GM23338 (cell line): ENCODE measurements around the gene CACNG3. TPM values are rescaled to one million over a fixed set of nuclear protein-coding genes. Genes with fewer than 3 reads are reported as not detected.

Source experiments
- ATAC-seq: fragments of 200-7000 bp; cut with Tn5 transposase; 3 replicates; pipeline ENCODE4 v1.9.1; 2020
- DNase-seq: peaks from one replicate; pipeline ENCODE4 v3.0.0-alpha.2; 2015; ENCODE audit warnings: low spot score
- H2AFZ ChIP-seq: fragments of 200-600 bp; sonication (generic); 2 replicates; pipeline ENCODE4 v1.8.0; 2016; ENCODE audit warnings: antibody characterized with exemption, mild to moderate bottlenecking, moderate library complexity
- H3F3A ChIP-seq: fragments of 200-600 bp; sonication (generic); replicated peaks from 2 replicates; pipeline ENCODE4 v1.8.0; 2017; ENCODE audit warnings: antibody characterized with exemption, mixed run types, low read depth
- H3K27ac ChIP-seq: fragments of 200-600 bp; sonication (generic); 2 replicates; pipeline ENCODE4 v1.6.1; 2016; ENCODE audit warnings: low read depth
- H3K27me3 ChIP-seq: fragments of 200-600 bp; sonication (generic); 2 replicates; pipeline ENCODE4 v1.8.0; 2016; ENCODE audit warnings: mild to moderate bottlenecking, mixed run types, moderate library complexity; ENCODE audit not compliant: insufficient read depth
- H3K36me3 ChIP-seq: fragments of 200-600 bp; sonication (generic); 2 replicates; pipeline ENCODE4 v1.8.0; 2016; ENCODE audit warnings: mild to moderate bottlenecking; ENCODE audit not compliant: insufficient read depth
- H3K4me1 ChIP-seq: fragments of 200-600 bp; sonication (generic); 2 replicates; pipeline ENCODE4 v1.8.0; 2016; ENCODE audit warnings: mild to moderate bottlenecking, moderate library complexity; ENCODE audit not compliant: insufficient read depth
- H3K4me2 ChIP-seq: fragments of 200-600 bp; sonication (generic); 2 replicates; pipeline ENCODE4 v1.7.1; 2017; ENCODE audit warnings: mixed run types
- H3K4me3 ChIP-seq: fragments of 200-600 bp; sonication (generic); 2 replicates; pipeline ENCODE4 v1.6.1; 2016; ENCODE audit warnings: mixed run types
- H3K79me2 ChIP-seq: fragments of 200-600 bp; sonication (generic); replicated peaks from 2 replicates; pipeline ENCODE4 v1.8.0; 2017; ENCODE audit warnings: mild to moderate bottlenecking; ENCODE audit not compliant: insufficient read depth
- H3K9me2 ChIP-seq: fragments of 200-600 bp; sonication (generic); 2 replicates; pipeline ENCODE4 v1.8.0; 2017; ENCODE audit not compliant: insufficient read depth
- H4K20me1 ChIP-seq: fragments of 200-600 bp; sonication (generic); replicated peaks from 2 replicates; pipeline ENCODE4 v1.8.0; 2017; ENCODE audit warnings: mild to moderate bottlenecking; ENCODE audit not compliant: insufficient read depth
- H3K27ac Mint-ChIP-seq: 2 replicates; pipeline ENCODE4 v1.8.0; 2020; ENCODE audit warnings: inconsistent platforms, mild to moderate bottlenecking, moderate library complexity, mixed read lengths
- H3K27me3 Mint-ChIP-seq: 3 replicates; pipeline ENCODE4 v1.8.0; 2022; ENCODE audit warnings: low read depth, mild to moderate bottlenecking, moderate library complexity, mixed read lengths, inconsistent platforms; ENCODE audit not compliant: insufficient read depth, poor library complexity
- H3K36me3 Mint-ChIP-seq: 3 replicates; pipeline ENCODE4 v1.8.0; 2021; ENCODE audit warnings: low read depth, mild to moderate bottlenecking, inconsistent platforms, moderate library complexity, mixed read lengths
- H3K4me1 Mint-ChIP-seq: 3 replicates; pipeline ENCODE4 v1.8.0; 2020; ENCODE audit warnings: mild to moderate bottlenecking, inconsistent platforms, mixed read lengths
- H3K4me3 Mint-ChIP-seq: 3 replicates; pipeline ENCODE4 v1.8.0; 2021; ENCODE audit warnings: moderate library complexity, mild to moderate bottlenecking, inconsistent platforms, mixed read lengths
- H3K9me3 Mint-ChIP-seq: 3 replicates; pipeline ENCODE4 v1.8.0; 2020; ENCODE audit warnings: moderate library complexity, mild to moderate bottlenecking, inconsistent platforms, mixed read lengths
- CREB1 ChIP-seq: fragments of 250-450 bp; sonication (Bioruptor Pico); IDR thresholded peaks from 2 replicates; pipeline ENCODE4 v1.5.0; 2020; ENCODE audit warnings: low read depth, mild to moderate bottlenecking, moderate library complexity
- EZH2 ChIP-seq: fragments of 200-600 bp; sonication (generic); IDR thresholded peaks from one replicate; pipeline ENCODE4 v1.8.0; 2017; ENCODE audit warnings: antibody characterized with exemption, mild to moderate bottlenecking, low read depth; ENCODE audit not compliant: unreplicated experiment
- JUNB ChIP-seq: IDR thresholded peaks from one replicate; pipeline ENCODE4 v1.6.1; 2016; ENCODE audit warnings: antibody characterized with exemption; ENCODE audit not compliant: unreplicated experiment
- NANOG ChIP-seq: IDR thresholded peaks from 2 replicates; pipeline ENCODE4 v1.6.1; 2016; ENCODE audit warnings: antibody characterized with exemption, borderline replicate concordance
- POLR2AphosphoS5 ChIP-seq: IDR thresholded peaks from 2 replicates; pipeline ENCODE4 v1.6.1; 2016; ENCODE audit warnings: antibody characterized with exemption, low read depth
- STAT1 ChIP-seq: IDR thresholded peaks from one replicate; pipeline ENCODE4 v1.6.1; 2016; ENCODE audit warnings: antibody characterized with exemption; ENCODE audit not compliant: unreplicated experiment
- ZNF114 ChIP-seq: fragments of 250-450 bp; sonication (Bioruptor Pico); IDR thresholded peaks from 2 replicates; pipeline ENCODE4 v1.5.0; 2020; ENCODE audit warnings: mild to moderate bottlenecking, moderate library complexity
- ZNF331 ChIP-seq: fragments of 250-450 bp; sonication (Bioruptor Pico); IDR thresholded peaks from 2 replicates; pipeline ENCODE4 v1.5.0; 2020; ENCODE audit warnings: low read depth, mild to moderate bottlenecking, moderate library complexity
- polyA plus RNA-seq: library from polyadenylated mRNA; unstranded; fragments of >200 nt; fragmentation: Nextera tagmentation; extraction: Ambion mirVana; gene quantifications from 2 replicates; pipeline ENCODE4 v1.2.1, GENCODE V29; 2016
- total RNA-seq: library from RNA; depleted of rRNA; stranded (reverse); fragments of >200 nt; shearing (Covaris generic); gene quantifications from 2 replicates; pipeline ENCODE4 v1.2.3, GENCODE V29; 2014
- TF ChIP-seq, protein P1 (sequence below): IDR thresholded peaks from one replicate; pipeline ENCODE4 v1.6.1; 2018; ENCODE audit warnings: antibody characterized with exemption; ENCODE audit not compliant: unreplicated experiment
- TF ChIP-seq, protein P2 (sequence below): fragments of 250-450 bp; sonication (Bioruptor Pico); IDR thresholded peaks from 2 replicates; pipeline ENCODE4 v1.5.0; 2020; ENCODE audit warnings: mild to moderate bottlenecking, moderate library complexity
- TF ChIP-seq, protein P3 (sequence below): IDR thresholded peaks from 2 replicates; pipeline ENCODE4 v1.6.1; 2016; ENCODE audit warnings: antibody characterized with exemption
- TF ChIP-seq, protein P4 (sequence below), 2 experiments: fragments of 200-600 bp in 1 of 2; sonication (generic) in 1 of 2; conservative IDR thresholded peaks; 2 replicates each; pipeline versions ENCODE4 v1.5.1 to v1.6.1; 2016 to 2017; ENCODE audit warnings: antibody characterized with exemption in 2 of 2, low read depth in 2 of 2, mild to moderate bottlenecking in 2 of 2, moderate library complexity in 1 of 2

CACNG3 gene
- total and polyA plus RNA-seq, 2 experiments from 2014 or later, result not detected

DNA sequence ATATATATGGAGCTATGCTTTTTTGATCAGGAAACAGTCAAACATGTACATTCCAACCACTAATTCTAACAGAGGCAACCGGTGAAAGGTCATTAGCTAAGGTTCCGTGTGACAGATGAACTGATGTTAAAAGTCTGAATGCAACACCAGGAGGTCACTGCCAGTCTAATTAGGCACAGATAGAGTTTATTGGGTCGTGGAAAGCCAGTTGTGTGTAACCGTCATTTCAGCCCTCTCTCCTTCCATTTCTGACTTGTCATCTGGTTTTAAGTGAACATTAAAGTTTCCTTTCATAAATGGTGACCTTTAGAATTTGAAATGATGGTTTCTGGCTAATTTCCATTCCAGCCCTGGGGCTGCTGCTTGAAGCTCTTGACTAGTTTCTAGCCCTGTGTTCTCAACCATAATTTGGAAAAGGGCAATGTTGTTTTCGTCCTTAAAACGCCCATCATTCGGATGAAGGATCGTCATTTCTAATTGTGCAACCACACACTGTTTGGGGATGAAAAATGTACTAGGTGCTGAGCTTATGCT, 23.9 kb downstream of the CACNG3 start:
- Histone ChIP-seq H3F3A (no peaks in the 10 kb centered on the region), H3K4me1 (no peaks in the 10 kb centered on the region), H3K4me2 (no peak overlapping the region), H2AFZ (no peak overlapping the region), H3K79me2 (no peaks in the 10 kb centered on the region), H4K20me1 (no peaks in the 10 kb centered on the region), H3K4me3 (no peak overlapping the region), H3K36me3 (no peaks in the 10 kb centered on the region), H3K9me2 (0 out of 2 replicates have a peak, but pooled peaks cover 4% of the 10 kb centered on the region), H3K27ac (no peak overlapping the region), H3K27me3 (no peaks in the 10 kb centered on the region)
- H3K36me3 Mint-ChIP-seq, result no peaks in the 10 kb centered on the region
- no peak overlapping the region for H3K4me3 Mint-ChIP-seq
- H3K27ac Mint-ChIP-seq, result no peak overlapping the region
- no peaks in the 10 kb centered on the region for H3K4me1 Mint-ChIP-seq
- TF ChIP-seq, protein P1, sequence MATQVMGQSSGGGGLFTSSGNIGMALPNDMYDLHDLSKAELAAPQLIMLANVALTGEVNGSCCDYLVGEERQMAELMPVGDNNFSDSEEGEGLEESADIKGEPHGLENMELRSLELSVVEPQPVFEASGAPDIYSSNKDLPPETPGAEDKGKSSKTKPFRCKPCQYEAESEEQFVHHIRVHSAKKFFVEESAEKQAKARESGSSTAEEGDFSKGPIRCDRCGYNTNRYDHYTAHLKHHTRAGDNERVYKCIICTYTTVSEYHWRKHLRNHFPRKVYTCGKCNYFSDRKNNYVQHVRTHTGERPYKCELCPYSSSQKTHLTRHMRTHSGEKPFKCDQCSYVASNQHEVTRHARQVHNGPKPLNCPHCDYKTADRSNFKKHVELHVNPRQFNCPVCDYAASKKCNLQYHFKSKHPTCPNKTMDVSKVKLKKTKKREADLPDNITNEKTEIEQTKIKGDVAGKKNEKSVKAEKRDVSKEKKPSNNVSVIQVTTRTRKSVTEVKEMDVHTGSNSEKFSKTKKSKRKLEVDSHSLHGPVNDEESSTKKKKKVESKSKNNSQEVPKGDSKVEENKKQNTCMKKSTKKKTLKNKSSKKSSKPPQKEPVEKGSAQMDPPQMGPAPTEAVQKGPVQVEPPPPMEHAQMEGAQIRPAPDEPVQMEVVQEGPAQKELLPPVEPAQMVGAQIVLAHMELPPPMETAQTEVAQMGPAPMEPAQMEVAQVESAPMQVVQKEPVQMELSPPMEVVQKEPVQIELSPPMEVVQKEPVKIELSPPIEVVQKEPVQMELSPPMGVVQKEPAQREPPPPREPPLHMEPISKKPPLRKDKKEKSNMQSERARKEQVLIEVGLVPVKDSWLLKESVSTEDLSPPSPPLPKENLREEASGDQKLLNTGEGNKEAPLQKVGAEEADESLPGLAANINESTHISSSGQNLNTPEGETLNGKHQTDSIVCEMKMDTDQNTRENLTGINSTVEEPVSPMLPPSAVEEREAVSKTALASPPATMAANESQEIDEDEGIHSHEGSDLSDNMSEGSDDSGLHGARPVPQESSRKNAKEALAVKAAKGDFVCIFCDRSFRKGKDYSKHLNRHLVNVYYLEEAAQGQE, result no peak
- TF ChIP-seq, protein P2, sequence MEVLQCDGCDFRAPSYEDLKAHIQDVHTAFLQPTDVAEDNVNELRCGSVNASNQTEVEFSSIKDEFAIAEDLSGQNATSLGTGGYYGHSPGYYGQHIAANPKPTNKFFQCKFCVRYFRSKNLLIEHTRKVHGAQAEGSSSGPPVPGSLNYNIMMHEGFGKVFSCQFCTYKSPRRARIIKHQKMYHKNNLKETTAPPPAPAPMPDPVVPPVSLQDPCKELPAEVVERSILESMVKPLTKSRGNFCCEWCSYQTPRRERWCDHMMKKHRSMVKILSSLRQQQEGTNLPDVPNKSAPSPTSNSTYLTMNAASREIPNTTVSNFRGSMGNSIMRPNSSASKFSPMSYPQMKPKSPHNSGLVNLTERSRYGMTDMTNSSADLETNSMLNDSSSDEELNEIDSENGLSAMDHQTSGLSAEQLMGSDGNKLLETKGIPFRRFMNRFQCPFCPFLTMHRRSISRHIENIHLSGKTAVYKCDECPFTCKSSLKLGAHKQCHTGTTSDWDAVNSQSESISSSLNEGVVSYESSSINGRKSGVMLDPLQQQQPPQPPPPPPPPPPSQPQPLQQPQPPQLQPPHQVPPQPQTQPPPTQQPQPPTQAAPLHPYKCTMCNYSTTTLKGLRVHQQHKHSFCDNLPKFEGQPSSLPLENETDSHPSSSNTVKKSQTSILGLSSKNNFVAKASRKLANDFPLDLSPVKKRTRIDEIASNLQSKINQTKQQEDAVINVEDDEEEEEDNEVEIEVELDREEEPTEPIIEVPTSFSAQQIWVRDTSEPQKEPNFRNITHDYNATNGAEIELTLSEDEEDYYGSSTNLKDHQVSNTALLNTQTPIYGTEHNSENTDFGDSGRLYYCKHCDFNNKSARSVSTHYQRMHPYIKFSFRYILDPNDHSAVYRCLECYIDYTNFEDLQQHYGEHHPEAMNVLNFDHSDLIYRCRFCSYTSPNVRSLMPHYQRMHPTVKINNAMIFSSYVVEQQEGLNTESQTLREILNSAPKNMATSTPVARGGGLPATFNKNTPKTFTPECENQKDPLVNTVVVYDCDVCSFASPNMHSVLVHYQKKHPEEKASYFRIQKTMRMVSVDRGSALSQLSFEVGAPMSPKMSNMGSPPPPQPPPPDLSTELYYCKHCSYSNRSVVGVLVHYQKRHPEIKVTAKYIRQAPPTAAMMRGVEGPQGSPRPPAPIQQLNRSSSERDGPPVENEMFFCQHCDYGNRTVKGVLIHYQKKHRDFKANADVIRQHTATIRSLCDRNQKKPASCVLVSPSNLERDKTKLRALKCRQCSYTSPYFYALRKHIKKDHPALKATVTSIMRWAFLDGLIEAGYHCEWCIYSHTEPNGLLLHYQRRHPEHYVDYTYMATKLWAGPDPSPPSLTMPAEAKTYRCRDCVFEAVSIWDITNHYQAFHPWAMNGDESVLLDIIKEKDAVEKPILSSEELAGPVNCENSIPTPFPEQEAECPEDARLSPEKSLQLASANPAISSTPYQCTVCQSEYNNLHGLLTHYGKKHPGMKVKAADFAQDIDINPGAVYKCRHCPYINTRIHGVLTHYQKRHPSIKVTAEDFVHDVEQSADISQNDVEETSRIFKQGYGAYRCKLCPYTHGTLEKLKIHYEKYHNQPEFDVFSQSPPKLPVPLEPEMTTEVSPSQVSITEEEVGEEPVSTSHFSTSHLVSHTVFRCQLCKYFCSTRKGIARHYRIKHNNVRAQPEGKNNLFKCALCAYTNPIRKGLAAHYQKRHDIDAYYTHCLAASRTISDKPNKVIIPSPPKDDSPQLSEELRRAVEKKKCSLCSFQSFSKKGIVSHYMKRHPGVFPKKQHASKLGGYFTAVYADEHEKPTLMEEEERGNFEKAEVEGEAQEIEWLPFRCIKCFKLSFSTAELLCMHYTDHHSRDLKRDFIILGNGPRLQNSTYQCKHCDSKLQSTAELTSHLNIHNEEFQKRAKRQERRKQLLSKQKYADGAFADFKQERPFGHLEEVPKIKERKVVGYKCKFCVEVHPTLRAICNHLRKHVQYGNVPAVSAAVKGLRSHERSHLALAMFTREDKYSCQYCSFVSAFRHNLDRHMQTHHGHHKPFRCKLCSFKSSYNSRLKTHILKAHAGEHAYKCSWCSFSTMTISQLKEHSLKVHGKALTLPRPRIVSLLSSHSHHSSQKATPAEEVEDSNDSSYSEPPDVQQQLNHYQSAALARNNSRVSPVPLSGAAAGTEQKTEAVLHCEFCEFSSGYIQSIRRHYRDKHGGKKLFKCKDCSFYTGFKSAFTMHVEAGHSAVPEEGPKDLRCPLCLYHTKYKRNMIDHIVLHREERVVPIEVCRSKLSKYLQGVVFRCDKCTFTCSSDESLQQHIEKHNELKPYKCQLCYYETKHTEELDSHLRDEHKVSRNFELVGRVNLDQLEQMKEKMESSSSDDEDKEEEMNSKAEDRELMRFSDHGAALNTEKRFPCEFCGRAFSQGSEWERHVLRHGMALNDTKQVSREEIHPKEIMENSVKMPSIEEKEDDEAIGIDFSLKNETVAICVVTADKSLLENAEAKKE (CRISPR knock-in tag), result no peak
- TF ChIP-seq, protein P3, sequence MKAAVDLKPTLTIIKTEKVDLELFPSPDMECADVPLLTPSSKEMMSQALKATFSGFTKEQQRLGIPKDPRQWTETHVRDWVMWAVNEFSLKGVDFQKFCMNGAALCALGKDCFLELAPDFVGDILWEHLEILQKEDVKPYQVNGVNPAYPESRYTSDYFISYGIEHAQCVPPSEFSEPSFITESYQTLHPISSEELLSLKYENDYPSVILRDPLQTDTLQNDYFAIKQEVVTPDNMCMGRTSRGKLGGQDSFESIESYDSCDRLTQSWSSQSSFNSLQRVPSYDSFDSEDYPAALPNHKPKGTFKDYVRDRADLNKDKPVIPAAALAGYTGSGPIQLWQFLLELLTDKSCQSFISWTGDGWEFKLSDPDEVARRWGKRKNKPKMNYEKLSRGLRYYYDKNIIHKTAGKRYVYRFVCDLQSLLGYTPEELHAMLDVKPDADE, result no peak
- TF ChIP-seq ZNF331, result no peak
- no peak for TF ChIP-seq POLR2AphosphoS5
- TF ChIP-seq ZNF114 (CRISPR knock-in tag), result no peak
- no peak for TF ChIP-seq JUNB
- TF ChIP-seq EZH2, result no peak
- TF ChIP-seq, protein P4, sequence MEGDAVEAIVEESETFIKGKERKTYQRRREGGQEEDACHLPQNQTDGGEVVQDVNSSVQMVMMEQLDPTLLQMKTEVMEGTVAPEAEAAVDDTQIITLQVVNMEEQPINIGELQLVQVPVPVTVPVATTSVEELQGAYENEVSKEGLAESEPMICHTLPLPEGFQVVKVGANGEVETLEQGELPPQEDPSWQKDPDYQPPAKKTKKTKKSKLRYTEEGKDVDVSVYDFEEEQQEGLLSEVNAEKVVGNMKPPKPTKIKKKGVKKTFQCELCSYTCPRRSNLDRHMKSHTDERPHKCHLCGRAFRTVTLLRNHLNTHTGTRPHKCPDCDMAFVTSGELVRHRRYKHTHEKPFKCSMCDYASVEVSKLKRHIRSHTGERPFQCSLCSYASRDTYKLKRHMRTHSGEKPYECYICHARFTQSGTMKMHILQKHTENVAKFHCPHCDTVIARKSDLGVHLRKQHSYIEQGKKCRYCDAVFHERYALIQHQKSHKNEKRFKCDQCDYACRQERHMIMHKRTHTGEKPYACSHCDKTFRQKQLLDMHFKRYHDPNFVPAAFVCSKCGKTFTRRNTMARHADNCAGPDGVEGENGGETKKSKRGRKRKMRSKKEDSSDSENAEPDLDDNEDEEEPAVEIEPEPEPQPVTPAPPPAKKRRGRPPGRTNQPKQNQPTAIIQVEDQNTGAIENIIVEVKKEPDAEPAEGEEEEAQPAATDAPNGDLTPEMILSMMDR (conservative IDR thresholded peaks at IDR 0.05; ENCODE audit: low read depth in 2 of 2), result no peak
- TF ChIP-seq CREB1 (CRISPR knock-in tag), result no peak
- no peak for TF ChIP-seq NANOG
- TF ChIP-seq STAT1, result no peak
- ATAC-seq (no peak), DNase-seq (no peak)
- H3K27me3 Mint-ChIP-seq, result no peaks in the 10 kb centered on the region
- H3K9me3 Mint-ChIP-seq, result peaks cover 14% of the 10 kb centered on the region
